GM19193 (cell line): ENCODE data around the gene SPEN.
"Not testable (repeated sequence)": the region's sequence is repeated elsewhere in the genome, so short reads cannot be mapped to it uniquely, and the experiment has no call there.

ENCODE experiments used
- POLR2A ChIP-seq: IDR thresholded peaks from 4 replicates; pipeline ENCODE4 v1.6.1; 2011; ENCODE audit not compliant: insufficient read depth, insufficient read length; ENCODE audit errors: extremely low read depth

Gene SPEN, protein sequence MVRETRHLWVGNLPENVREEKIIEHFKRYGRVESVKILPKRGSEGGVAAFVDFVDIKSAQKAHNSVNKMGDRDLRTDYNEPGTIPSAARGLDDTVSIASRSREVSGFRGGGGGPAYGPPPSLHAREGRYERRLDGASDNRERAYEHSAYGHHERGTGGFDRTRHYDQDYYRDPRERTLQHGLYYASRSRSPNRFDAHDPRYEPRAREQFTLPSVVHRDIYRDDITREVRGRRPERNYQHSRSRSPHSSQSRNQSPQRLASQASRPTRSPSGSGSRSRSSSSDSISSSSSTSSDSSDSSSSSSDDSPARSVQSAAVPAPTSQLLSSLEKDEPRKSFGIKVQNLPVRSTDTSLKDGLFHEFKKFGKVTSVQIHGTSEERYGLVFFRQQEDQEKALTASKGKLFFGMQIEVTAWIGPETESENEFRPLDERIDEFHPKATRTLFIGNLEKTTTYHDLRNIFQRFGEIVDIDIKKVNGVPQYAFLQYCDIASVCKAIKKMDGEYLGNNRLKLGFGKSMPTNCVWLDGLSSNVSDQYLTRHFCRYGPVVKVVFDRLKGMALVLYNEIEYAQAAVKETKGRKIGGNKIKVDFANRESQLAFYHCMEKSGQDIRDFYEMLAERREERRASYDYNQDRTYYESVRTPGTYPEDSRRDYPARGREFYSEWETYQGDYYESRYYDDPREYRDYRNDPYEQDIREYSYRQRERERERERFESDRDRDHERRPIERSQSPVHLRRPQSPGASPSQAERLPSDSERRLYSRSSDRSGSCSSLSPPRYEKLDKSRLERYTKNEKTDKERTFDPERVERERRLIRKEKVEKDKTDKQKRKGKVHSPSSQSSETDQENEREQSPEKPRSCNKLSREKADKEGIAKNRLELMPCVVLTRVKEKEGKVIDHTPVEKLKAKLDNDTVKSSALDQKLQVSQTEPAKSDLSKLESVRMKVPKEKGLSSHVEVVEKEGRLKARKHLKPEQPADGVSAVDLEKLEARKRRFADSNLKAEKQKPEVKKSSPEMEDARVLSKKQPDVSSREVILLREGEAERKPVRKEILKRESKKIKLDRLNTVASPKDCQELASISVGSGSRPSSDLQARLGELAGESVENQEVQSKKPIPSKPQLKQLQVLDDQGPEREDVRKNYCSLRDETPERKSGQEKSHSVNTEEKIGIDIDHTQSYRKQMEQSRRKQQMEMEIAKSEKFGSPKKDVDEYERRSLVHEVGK (N-terminal part only)

DNA sequence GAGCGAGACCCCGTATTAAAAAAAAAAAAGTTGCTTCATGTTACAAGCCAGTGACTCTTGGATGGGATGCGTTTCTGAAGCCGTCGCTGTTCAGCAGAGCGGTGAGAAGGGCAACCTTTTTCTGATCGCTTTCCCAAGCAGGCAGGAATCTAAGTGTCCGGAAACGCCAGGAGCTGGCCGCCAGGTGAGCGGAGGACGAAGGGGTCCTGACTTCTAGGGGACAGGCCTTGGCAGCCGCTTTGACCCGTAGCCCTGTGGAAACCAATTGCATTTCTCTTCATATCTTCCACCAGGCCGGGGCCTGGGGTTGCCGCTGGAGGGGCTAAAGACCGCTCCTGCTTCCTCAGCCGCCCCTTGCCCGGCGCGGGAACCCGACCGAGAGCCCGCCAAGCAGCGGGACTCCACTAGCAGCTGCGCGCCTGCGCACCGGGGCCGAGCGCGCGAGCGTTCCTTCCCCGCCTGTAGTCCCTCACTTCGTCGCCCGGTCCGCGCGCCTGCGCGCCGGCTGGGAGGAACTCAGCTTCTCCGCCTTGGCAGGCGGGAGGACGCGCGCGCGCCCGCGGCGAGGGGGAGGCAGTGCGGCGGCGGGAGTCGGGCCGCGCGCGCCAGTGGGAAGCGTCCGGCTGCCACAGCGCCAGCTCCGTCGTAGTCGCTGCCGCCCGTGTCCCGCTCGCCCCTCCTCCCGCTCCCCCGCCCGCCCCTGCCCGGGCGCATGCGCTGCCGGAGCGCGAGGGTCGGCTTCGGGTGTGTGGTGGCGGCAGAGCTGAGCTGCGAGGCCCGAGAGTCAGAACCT lies at the start of gene SPEN:
Gene SPEN, plus strand, starts transcription at position 608 of the 793 bp plus-strand sequence. CDS start 361 bp downstream, outside the sequence.
- peak; percentile 72 for TF ChIP-seq POLR2A

DNA sequence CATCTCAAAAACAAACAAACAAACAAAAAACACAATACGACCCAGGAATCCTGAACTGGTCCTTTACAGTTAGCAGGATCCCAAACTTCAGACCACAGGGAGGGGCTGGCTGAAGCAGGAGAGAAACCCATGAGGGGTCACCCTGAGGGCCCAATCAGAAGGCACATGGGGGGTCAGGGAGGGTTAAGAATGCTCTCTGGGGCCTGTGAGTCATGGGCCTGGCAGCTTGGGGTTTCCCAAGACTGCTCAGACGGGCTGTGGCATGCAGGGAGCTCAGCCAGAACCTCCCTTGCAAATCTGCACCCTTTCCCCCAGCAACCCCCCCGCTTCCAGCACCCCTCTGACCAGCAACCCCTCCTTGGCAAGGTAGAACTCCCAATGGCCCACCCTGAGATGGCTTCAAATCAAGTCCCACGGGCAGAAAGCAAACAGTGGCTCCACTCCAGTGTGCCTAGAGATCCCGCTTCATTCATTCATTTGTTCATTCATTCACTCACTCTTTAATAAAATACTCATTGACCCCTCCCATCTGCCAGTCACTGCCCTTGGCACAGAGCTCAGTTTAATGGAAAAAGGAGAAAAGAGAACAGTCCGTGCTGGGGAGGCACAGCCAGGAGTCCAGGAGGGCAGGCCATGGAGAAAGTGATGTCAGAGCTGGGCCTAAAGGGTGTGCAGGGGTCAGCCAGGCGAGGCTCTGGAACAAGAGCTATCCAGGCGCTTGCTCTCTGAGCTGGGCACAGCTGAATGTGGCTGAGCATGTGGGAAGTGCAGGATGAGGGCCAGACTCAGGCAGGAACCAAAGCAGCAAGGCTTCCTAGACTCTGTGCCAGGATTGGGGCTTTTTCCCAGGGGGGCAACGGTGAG lies 48.3 kb upstream of the SPEN start:
- TF ChIP-seq POLR2A, result no peak

DNA sequence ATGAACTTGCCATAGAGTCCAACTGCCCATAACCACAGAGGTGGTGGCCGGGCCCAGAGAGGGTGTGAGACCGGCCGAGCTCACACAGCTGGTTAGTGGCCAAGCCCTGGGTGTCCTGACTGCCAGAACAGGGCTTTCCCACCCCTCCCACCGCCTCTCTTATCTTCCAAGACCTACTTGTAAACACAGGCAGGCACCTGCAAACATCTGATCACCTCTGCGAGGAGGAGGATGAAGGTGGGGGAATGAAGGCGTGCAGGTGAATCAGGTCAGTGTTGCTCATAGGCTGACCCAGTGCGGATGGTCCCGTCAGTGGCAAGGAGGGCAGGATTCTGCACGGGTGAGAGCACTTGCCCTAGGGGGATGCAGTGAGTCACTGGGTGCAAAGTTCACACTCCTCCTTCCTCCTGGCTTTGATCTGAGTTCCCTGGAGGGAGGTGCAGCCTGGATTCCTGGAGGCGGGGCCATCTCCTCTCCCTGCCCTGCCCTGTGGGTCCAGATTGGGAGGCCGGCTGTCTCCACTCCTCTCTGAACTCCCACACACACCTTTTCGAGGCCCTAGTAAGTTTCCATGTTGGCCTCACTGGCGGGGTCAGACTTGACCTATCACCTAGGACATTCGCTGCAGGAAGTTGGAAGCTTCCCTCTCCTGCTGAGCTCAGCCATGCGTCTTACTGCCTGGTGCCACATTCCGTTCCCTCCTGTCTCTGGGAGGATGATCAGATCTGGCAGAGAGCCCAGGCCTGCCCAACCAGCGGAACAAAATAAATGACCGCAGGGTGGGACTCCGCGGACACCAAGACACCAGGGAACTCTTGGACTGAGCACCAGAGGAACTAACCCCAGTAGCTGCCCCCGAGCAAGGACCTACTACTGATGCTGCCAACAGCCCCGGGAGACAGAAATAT lies 47.3 kb upstream of the SPEN start:
- no peak for TF ChIP-seq POLR2A

DNA sequence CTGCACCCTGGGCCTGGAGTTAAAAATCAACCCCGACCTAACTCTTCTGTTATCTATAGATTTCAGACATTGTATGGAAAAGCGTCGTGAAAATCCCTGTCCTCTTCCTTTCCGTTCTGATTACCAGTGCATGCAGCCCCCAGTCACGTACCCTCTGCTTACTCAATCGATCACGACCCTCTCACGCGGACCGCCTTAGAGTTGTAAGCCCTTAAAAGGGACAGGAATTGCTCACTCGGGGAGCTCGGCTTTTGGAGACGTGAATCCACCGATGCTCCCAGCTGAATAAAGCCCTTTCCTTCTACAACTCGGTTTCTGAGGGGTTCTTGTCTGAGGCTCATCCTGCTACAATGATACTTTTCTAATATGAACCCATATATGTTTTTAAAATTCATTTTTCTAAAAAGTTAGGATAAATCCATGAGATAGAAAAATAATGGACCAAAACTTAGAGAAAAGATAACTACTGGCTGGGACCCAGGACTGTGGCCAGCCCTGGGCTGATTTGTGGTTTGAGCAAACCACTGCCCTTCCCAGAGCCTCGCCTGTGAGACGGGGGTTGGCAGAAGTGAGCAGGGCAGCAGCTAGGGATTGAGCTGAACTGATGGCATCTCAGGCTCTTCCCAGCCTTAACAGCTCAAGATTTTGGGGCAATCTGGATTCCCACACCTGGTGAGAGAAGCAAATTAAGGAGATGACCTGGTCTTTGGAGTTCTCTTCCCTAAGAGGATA lies 45.1 kb upstream of the SPEN start:
- TF ChIP-seq POLR2A, result no peak

DNA sequence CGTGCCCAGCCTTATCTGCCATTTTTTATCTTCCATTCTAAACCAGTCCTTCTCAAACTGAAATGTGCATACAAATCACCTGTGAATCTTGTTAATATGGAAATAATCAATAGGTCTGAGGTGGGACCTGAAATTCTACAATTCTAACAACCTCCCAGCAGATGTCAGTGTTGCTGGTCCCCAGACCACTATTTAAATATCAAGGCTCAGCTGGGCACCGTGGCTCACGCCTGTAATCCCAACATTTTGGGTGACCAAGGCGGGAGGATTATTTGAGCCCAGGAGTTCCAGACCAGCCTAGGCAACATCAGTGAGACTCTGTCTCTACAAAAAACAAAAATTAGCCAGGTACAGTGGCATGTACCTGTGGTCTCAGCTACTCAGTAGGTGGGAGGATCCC lies 44.1 kb upstream of the SPEN start:
- no peak for TF ChIP-seq POLR2A

DNA sequence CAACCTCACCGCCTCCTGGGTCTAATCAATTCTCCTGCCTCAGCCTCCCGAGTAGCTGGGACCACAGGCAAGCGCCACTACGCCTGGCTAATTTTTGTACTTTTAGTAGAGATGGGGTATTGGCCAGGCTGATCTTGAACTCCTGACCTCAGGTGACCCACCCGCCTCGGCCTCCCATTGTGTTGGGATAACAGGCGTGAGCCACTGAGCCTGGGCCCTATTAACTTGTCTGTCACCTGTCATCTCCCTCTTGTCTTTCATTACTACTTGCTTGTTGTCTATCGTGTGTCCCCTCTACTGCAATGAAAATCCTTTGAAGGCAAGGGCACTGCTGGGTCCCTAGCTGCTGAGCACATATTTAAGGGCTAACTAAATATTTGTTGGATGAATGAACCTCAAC lies 43.4 kb upstream of the SPEN start:
- no peak for TF ChIP-seq POLR2A

DNA sequence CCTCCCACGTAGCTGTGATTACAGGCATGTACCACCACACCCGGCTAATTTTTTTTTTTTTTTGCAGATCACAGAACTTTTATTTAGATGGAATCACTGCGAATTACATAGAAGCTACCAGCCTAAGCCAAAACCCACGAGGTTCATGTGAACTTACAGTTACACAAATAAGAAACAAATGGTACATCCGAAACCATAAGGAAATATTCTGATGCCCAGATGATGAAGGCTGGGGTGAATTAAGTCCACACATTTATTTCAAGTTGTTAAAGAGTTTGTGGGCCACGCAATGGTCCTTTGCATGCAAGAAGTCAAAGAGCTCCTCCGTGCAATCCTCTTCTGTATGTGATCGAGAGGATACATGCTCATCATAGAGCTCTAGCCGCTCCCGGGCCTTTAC lies 40.4 kb upstream of the SPEN start:
- no peak for TF ChIP-seq POLR2A

DNA sequence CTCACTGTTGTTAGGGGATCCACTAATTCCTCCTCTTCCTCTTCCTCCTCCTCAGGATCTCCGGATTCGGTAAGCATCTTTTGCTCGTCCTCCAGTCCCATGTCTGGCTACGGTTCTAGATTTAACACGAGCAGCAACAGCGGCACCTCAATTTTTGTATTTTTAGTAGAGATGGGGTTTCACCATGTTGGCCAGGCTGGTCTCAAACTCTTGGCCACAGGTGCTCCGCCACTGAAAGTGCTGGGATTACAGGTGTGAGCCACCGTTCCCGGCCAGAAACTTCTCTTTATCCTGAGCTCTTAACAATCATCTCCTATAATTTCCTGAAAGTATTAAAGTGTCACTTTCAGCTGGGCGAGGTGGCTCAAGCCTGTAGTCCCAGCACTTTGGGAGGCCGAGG lies 40.0 kb upstream of the SPEN start, which contains the start of gene UQCRHL:
Gene UQCRHL, minus strand, starts transcription at position 101 of the 400 bp plus-strand sequence. Its CDS starts 0 bp downstream, at position 101.
- not testable (repeated sequence) for TF ChIP-seq POLR2A

DNA sequence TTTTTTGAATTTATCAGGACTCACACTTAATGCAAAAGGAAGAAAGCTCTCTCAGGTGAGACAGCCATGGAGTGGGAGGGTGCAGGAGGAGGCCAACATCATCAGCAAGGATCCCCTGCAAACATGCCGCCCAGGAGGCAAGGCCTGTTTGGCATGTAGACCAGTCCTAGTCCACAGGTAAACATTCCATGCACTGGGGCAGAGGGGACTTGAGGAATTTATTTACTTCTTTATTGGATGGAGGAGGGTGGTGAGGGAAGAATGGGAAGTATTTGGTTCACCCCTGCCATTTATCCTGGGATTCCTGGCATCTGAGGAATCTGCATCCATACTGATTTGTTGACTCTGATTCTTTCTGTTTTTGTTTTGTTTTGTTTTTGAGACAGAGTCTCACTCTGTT lies 38.6 kb upstream of the SPEN start:
- no peak for TF ChIP-seq POLR2A

DNA sequence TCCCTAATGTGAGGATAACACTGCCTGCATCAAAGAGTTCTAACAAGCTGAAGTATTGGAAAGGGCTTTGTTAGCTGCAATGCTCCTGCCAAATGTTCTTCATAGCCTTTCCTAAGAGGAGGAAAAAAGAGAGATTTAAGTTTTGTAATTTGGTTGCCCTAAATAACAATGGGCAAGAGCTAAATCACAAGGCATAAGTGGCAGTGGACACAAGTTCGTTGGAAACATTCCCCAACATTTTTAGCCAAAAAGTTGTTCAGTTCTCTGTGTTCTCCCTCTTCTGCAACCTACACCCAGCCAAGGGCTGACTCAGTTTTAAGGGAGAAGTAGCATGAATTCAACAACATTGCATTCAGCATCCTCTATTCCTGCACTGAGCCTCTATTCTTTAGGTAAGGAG lies 37.4 kb upstream of the SPEN start:
- no peak for TF ChIP-seq POLR2A

DNA sequence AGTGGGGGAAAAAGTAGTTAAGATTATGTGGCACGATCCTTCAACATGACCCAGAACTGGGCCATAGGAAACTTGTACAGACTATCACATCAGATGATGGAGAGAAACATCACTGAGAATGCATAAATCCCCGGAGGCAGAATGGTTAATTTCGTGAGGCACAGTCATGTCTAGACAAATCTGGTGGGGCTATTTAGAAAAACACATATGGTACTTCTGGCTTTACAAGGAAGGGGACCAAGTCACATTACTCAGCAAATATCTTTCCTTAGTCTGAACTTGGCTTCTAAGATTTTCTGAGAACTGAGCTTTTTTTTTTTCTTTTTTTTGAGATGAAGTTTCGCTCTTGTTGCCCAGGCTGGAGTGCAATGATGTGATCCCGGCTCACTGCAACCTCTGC lies 30.8 kb upstream of the SPEN start:
- TF ChIP-seq POLR2A, result no peak

DNA sequence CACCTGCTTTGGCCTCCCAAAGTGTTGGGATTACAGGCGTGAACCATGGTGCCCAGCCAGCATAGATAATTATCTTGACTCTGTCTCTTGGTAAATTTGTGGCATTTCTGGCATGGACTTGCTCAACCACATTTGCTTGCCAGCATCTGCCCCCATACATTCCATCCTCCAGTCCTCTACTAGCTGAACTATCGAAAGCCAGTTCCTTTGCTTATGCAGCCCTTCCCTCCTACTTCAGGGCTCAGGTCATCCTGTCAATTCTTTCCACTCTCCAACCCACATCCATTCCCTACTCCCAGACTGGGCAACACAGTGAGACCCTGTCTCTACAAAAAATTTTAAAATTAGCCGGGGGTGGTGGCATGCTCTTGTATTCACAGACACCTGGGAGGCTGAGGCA lies 27.0 kb upstream of the SPEN start:
- no peak for TF ChIP-seq POLR2A

DNA sequence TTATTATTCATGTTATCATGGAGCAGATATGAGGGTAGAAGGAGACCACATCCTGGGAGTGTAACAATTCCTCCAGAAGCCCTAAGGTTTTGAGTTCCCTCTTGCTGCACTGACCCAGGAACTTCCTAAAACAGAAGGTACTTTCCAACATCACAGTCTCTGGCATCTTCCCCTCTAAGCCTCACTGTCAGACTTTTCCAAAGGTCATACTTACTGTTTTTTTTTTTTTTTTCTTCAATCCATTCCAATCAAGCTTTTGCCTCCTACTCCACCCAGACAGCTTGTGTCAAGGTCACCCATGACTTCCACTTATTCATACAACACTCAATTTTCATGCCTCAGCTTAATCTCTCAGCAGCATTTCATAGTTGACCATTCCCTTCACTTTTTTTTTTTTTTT lies 21.7 kb upstream of the SPEN start:
- no peak for TF ChIP-seq POLR2A
